A673 (cell line): Measurements from ENCODE around the gene ZC3H7B.

Experiments used
- CTCF ChIP-seq: fragments of 300-800, 200-600 bp; sonication (generic); conservative IDR thresholded peaks from 2 replicates; pipeline ENCODE4 v1.5.1; 2017; ENCODE audit warnings: low read depth, mild to moderate bottlenecking, antibody characterized with exemption, low read length, moderate library complexity, mixed read lengths
- EZH2 ChIP-seq: fragments of 200-600 bp; sonication (generic); IDR thresholded peaks from 2 replicates; pipeline ENCODE4 v1.6.1; 2017; ENCODE audit warnings: borderline replicate concordance, low read depth, mild to moderate bottlenecking, mixed read lengths, antibody characterized with exemption, low read length; ENCODE audit not compliant: poor library complexity, severe bottlenecking

- TF ChIP-seq CTCF = no peak
- TF ChIP-seq EZH2 = no peak
These were observed 21.3 kb upstream of the ZC3H7B start for GRCh38 chr22:41280065-41280464.
